ENCODE data around the gene GTSF1L.

Gene GTSF1L

GRCh38 chr20:43716757-43717615 lies 9.8 kb downstream of the GTSF1L start:
- TF ChIP-seq ESRRG (CRISPR knock-in tag; IDR thresholded peaks at IDR 0.05) (no peak), ZC3H10 (CRISPR knock-in tag; IDR thresholded peaks at IDR 0.05) (no peak), OSR1 (CRISPR knock-in tag; IDR thresholded peaks at IDR 0.05) (no peak), CSRNP3 (CRISPR knock-in tag; IDR thresholded peaks at IDR 0.05) (no peak), BACH2 (CRISPR knock-in tag; IDR thresholded peaks at IDR 0.05; ENCODE audit: borderline replicate concordance) (no peak), ZFP3 (CRISPR knock-in tag; IDR thresholded peaks at IDR 0.05) (no peak), ZNF8 (CRISPR knock-in tag; IDR thresholded peaks at IDR 0.05) (no peak)
- ATAC-seq = no peak

- no peak for ATAC-seq
- TF ChIP-seq GLIS3 (CRISPR knock-in tag; IDR thresholded peaks at IDR 0.05) (no peak), ZNF565 (CRISPR knock-in tag; conservative IDR thresholded peaks at IDR 0.05; ENCODE audit: low read depth) (no peak), ZNF70 (CRISPR knock-in tag; IDR thresholded peaks at IDR 0.05) (no peak), CREB5 (CRISPR knock-in tag; IDR thresholded peaks at IDR 0.05; ENCODE audit: low read depth) (no peak), TCF4 (CRISPR knock-in tag; IDR thresholded peaks at IDR 0.05; ENCODE audit: borderline replicate concordance) (no peak), OSR1 (CRISPR knock-in tag; IDR thresholded peaks at IDR 0.05) (no peak), ARNTL (CRISPR knock-in tag; IDR thresholded peaks at IDR 0.05; ENCODE audit: borderline replicate concordance, low read depth) (no peak), PATZ1 (CRISPR knock-in tag; IDR thresholded peaks at IDR 0.05; ENCODE audit: borderline replicate concordance) (no peak), ZFP3 (CRISPR knock-in tag; IDR thresholded peaks at IDR 0.05) (no peak), ZFP30 (CRISPR knock-in tag; IDR thresholded peaks at IDR 0.05) (no peak), TOX (CRISPR knock-in tag; IDR thresholded peaks at IDR 0.05; ENCODE audit: borderline replicate concordance) (no peak), ZNF8 (CRISPR knock-in tag; IDR thresholded peaks at IDR 0.05) (no peak), PPARA (CRISPR knock-in tag; IDR thresholded peaks at IDR 0.05; ENCODE audit: borderline replicate concordance) (no peak)
These were observed 10.7 kb downstream of the GTSF1L start for GRCh38 chr20:43716123-43716522.

- no peak for ATAC-seq
- no peak for TF ChIP-seq RARB (CRISPR knock-in tag; IDR thresholded peaks at IDR 0.05)
- TF ChIP-seq OSR1 (CRISPR knock-in tag; IDR thresholded peaks at IDR 0.05) = no peak
- no peak for TF ChIP-seq ZFP30 (CRISPR knock-in tag; IDR thresholded peaks at IDR 0.05)
- no peak for TF ChIP-seq ARNTL (CRISPR knock-in tag; IDR thresholded peaks at IDR 0.05; ENCODE audit: borderline replicate concordance, low read depth)
- TF ChIP-seq BACH2 (CRISPR knock-in tag; IDR thresholded peaks at IDR 0.05; ENCODE audit: borderline replicate concordance) = no peak
- TF ChIP-seq ZFP3 (CRISPR knock-in tag; IDR thresholded peaks at IDR 0.05) = no peak
- TF ChIP-seq ZC3H10 (CRISPR knock-in tag; IDR thresholded peaks at IDR 0.05) = no peak
- TF ChIP-seq ZNF8 (CRISPR knock-in tag; IDR thresholded peaks at IDR 0.05) = no peak
- no peak for TF ChIP-seq SNAI2 (CRISPR knock-in tag; IDR thresholded peaks at IDR 0.05)
- no peak for TF ChIP-seq PPARA (CRISPR knock-in tag; IDR thresholded peaks at IDR 0.05; ENCODE audit: borderline replicate concordance)
These were observed 11.3 kb downstream of the GTSF1L start for GRCh38 chr20:43715511-43715910.

GRCh38 chr20:43715044-43715443 lies 11.8 kb downstream of the GTSF1L start:
- ATAC-seq = no peak
- TF ChIP-seq ZFP3 (CRISPR knock-in tag; IDR thresholded peaks at IDR 0.05) (no peak), CSRNP3 (CRISPR knock-in tag; IDR thresholded peaks at IDR 0.05) (no peak), ZNF8 (CRISPR knock-in tag; IDR thresholded peaks at IDR 0.05) (no peak), PATZ1 (CRISPR knock-in tag; IDR thresholded peaks at IDR 0.05; ENCODE audit: borderline replicate concordance) (no peak)
